Keratinocyte (primary cell): ENCODE measurements around the gene SPPL3. TPM values are rescaled to one million over a fixed set of nuclear protein-coding genes. Genes with fewer than 3 reads are reported as not detected.

ENCODE experiments used
- DNase-seq: peaks from one replicate; pipeline ENCODE4 v3.0.0-alpha.2; 2011; ENCODE audit warnings: low read depth, missing footprints, low spot score
- FAIRE-seq: peaks from 2 replicates; lab custom pipeline; 2011; peaks lifted over from hg19 to GRCh38; lab: Jason Lieb, UNC
- H2AFZ ChIP-seq: 2 replicates; pipeline ENCODE4 v1.6.0; 2012; ENCODE audit warnings: low read length, control low read depth, inconsistent platforms; ENCODE audit not compliant: control insufficient read depth
- H3K27ac ChIP-seq: 2 replicates; pipeline ENCODE4 v1.5.1; 2011; ENCODE audit warnings: low read length; ENCODE audit not compliant: control insufficient read depth, insufficient read depth
- H3K27me3 ChIP-seq: 3 replicates; pipeline ENCODE4 v1.6.0; 2011; ENCODE audit warnings: low read length; ENCODE audit not compliant: control insufficient read depth, insufficient read depth; ENCODE audit errors: extremely low read depth
- H3K36me3 ChIP-seq, 2 experiments: 2 replicates in 1 of 2; 3 replicates in 1 of 2; pipeline ENCODE4 v1.5.1; 2011; ENCODE audit warnings: low read length in 2 of 2, mild to moderate bottlenecking in 1 of 2; ENCODE audit not compliant: control insufficient read depth in 2 of 2, insufficient read depth in 2 of 2; ENCODE audit errors: extremely low read depth in 1 of 2
- H3K4me1 ChIP-seq: 3 replicates; pipeline ENCODE4 v1.5.1; 2011; ENCODE audit warnings: low read length; ENCODE audit not compliant: control insufficient read depth, insufficient read depth; ENCODE audit errors: extremely low read depth
- H3K4me2 ChIP-seq: 3 replicates; pipeline ENCODE4 v1.6.0; 2011; ENCODE audit warnings: low read depth, low read length; ENCODE audit not compliant: control insufficient read depth, insufficient read depth; ENCODE audit errors: extremely low read depth
- H3K4me3 ChIP-seq, 3 experiments: fragments of 200-600 bp in 1 of 3; sonication (generic) in 1 of 3; 2 replicates in 2 of 3; 3 replicates in 1 of 3; pipeline ENCODE4 v1.5.1; 2011 to 2016; ENCODE audit warnings: low read length in 3 of 3, mild to moderate bottlenecking in 3 of 3, control low read depth in 2 of 3, inconsistent platforms in 1 of 3, low read depth in 1 of 3, mixed read lengths in 1 of 3, mixed run types in 1 of 3, moderate library complexity in 1 of 3; ENCODE audit not compliant: control insufficient read depth in 2 of 3, insufficient read depth in 2 of 3; ENCODE audit errors: extremely low read depth in 1 of 3
- H3K79me2 ChIP-seq: 2 replicates; pipeline ENCODE4 v1.6.0; 2012; ENCODE audit warnings: low read length; ENCODE audit not compliant: control insufficient read depth, insufficient read depth
- H3K9ac ChIP-seq: 3 replicates; pipeline ENCODE4 v1.6.0; 2011; ENCODE audit warnings: low read length; ENCODE audit not compliant: control insufficient read depth, insufficient read depth; ENCODE audit errors: extremely low read depth
- H3K9me1 ChIP-seq: 3 replicates; pipeline ENCODE4 v1.6.0; 2011; ENCODE audit warnings: low read length; ENCODE audit not compliant: control insufficient read depth, insufficient read depth; ENCODE audit errors: extremely low read depth
- H3K9me3 ChIP-seq: 2 replicates; pipeline ENCODE4 v1.5.1; 2012; ENCODE audit warnings: low read depth, low read length; ENCODE audit not compliant: control insufficient read depth
- H4K20me1 ChIP-seq: 3 replicates; pipeline ENCODE4 v1.6.0; 2011; ENCODE audit warnings: low read length; ENCODE audit not compliant: control insufficient read depth, insufficient read depth; ENCODE audit errors: extremely low read depth
- CTCF ChIP-seq, 3 experiments: IDR thresholded peaks in 1 of 3; conservative IDR thresholded peaks in 1 of 3; optimal IDR thresholded peaks in 1 of 3; 2 replicates in 2 of 3; 3 replicates in 1 of 3; pipeline versions ENCODE3 to v1.5.1; 2011; ENCODE audit warnings: low read length in 3 of 3, mild to moderate bottlenecking in 3 of 3, moderate library complexity in 2 of 3, control low read depth in 1 of 3, inconsistent platforms in 1 of 3; ENCODE audit not compliant: insufficient read depth in 2 of 3; ENCODE audit errors: extremely low read depth in 1 of 3
- EZH2 ChIP-seq: IDR thresholded peaks from one replicate; pipeline ENCODE4 v1.6.1; 2012; ENCODE audit warnings: inconsistent platforms, mild to moderate bottlenecking, low read length, moderate library complexity
- dilution Hi-C: fragments of 300-500 bp; cut with MboI; formaldehyde crosslinking; loops from one replicate; pipeline ENCODE4 v1.7.0; 2020; ENCODE audit warnings: low sequenced_read_pairs; ENCODE audit not compliant: extremely low pct_ligation_motif_present
- polyA plus RNA-seq, 5 experiments: library from polyadenylated mRNA; depleted of rRNA in 3 of 5; stranded (reverse) in 3 of 5; stranded (forward) in 1 of 5; unstranded in 1 of 5; fragments of >200 nt; gene quantifications; 1 replicate in 1 of 5; 2 replicates in 3 of 5; 3 replicates in 1 of 5; pipeline versions ENCODE4 v1.2.1 to v1.2.3, GENCODE V29; 2011 to 2012; ENCODE audit warnings: missing spikeins in 2 of 5, low read depth in 1 of 5, low replicate concordance in 1 of 5

Gene SPPL3
- polyA plus RNA-seq, 1 donor (not counting 4 experiments of a cell fraction or from before 2014, with no cell fraction given): 28.3 TPM

GRCh38 chr12:120712610-120713009, 191.5 kb downstream of the SPPL3 start:
- no peak for FAIRE-seq

More at GRCh38 chr12:120712610-120713009, 191.5 kb downstream of the SPPL3 start:
- Histone ChIP-seq H2AFZ (no peak overlapping the region), H3K27me3 (no peaks in the 10 kb centered on the region), H3K27ac (no peak overlapping the region), H3K4me2 (no peak overlapping the region), H3K4me1 (peaks cover 13% of the 10 kb centered on the region), H3K9ac (no peak overlapping the region), H3K36me3 (peaks cover 15 to 28% of the 10 kb centered on the region in 2 experiments), H3K9me3 (no peaks in the 10 kb centered on the region), H3K9me1 (no peaks in the 10 kb centered on the region), H3K79me2 (peaks cover 15% of the 10 kb centered on the region), H3K4me3 (no peak overlapping the region), H4K20me1 (no peaks in the 10 kb centered on the region)
- dilution Hi-C loops: no loop called here
- DNase-seq: no peak
- TF ChIP-seq CTCF (optimal IDR thresholded peaks at IDR 0.05 in 1 of 3, IDR thresholded peaks at IDR 0.05 in 1 of 3, conservative IDR thresholded peaks at IDR 0.05 in 1 of 3; ENCODE audit: extremely low read depth in 1 of 3, insufficient read depth in 2 of 3, low read length in 3 of 3) (no peak), EZH2 (no peak)

Other genes with a start within 250 kb of the SPPL3 start
- gene MLEC, start 217.2 kb downstream of the SPPL3 start, polyA plus RNA-seq: 38.8 to 65.2 TPM (median 46.7 TPM) in 3 replicates
- gene UNC119B, start 193.9 kb downstream of the SPPL3 start, polyA plus RNA-seq: 22.0 to 22.8 TPM (median 22.1 TPM) in 3 replicates
- gene ACADS, start 178.5 kb downstream of the SPPL3 start, polyA plus RNA-seq: 2.2 to 3.8 TPM (median 2.8 TPM) in 3 replicates
- gene HNF1A, start 74.2 kb upstream of the SPPL3 start, polyA plus RNA-seq: not detected in 3 replicates
- 12.3 to 16.9 TPM (median 12.8 TPM) in 3 replicates for gene C12orf43, start 112.1 kb upstream of the SPPL3 start, polyA plus RNA-seq
- gene OASL, start 134.9 kb upstream of the SPPL3 start, polyA plus RNA-seq: 3.6 to 6.2 TPM (median 4.5 TPM) in 3 replicates
- 0.12 to 0.21 TPM (median 0.20 TPM) in 3 replicates for gene P2RX7, start 228.5 kb upstream of the SPPL3 start, polyA plus RNA-seq